HL-60 (cell line): ENCODE data around the gene KCNT1.

Source experiments
- CTCF ChIP-seq: IDR thresholded peaks from one replicate; pipeline ENCODE4 v1.5.1; 2011; ENCODE audit warnings: low read length, control low read depth, inconsistent platforms; ENCODE audit not compliant: insufficient read depth
- GABPA ChIP-seq: IDR thresholded peaks from 2 replicates; pipeline ENCODE4 v1.6.1; 2012; ENCODE audit warnings: low read depth

- TF ChIP-seq GABPA (no peak), CTCF (no peak)
Observed at GRCh38 chr9:135737840-135738521, 36.0 kb downstream of the KCNT1 start.
